Fibroblast of mammary gland (primary cell): Measurements from ENCODE around the gene DNASE1L3.

Source experiments
- DNase-seq: peaks from one replicate; pipeline ENCODE4 v3.0.0-alpha.2; 2010; ENCODE audit warnings: low read depth
- H3K4me3 ChIP-seq: 2 replicates; pipeline ENCODE4 v1.5.1; 2011; ENCODE audit warnings: low read depth, mild to moderate bottlenecking, low read length, moderate library complexity; ENCODE audit not compliant: control insufficient read depth
- TF ChIP-seq, protein P1 (sequence below): conservative IDR thresholded peaks from 2 replicates; pipeline ENCODE4 v1.5.1; 2011; ENCODE audit warnings: low read depth, low read length, inconsistent platforms; ENCODE audit not compliant: control insufficient read depth, insufficient read depth

Gene DNASE1L3

DNA sequence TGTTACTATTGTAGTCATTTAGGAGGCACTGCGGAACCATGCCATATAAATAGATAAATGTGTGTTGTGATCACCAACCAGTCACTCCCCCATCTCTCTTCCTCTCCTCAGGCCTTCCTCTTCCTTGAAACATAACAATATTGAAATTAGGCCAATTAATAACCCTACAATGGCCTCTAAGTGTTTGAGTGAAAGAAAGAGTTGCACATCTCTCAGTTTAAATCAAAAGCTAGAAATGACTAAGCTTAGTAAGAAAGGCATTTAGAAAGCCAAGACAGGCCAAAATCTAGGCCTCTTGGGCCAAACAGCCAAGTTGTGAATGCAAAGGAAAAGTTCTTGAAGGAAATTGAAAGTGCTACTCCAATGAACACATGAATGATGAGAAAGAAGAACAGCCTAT, 8.1 kb upstream of the DNASE1L3 start:
- DNase-seq, result no peak
- H3K4me3 ChIP-seq, result no peak overlapping the region
- TF ChIP-seq, protein P1, sequence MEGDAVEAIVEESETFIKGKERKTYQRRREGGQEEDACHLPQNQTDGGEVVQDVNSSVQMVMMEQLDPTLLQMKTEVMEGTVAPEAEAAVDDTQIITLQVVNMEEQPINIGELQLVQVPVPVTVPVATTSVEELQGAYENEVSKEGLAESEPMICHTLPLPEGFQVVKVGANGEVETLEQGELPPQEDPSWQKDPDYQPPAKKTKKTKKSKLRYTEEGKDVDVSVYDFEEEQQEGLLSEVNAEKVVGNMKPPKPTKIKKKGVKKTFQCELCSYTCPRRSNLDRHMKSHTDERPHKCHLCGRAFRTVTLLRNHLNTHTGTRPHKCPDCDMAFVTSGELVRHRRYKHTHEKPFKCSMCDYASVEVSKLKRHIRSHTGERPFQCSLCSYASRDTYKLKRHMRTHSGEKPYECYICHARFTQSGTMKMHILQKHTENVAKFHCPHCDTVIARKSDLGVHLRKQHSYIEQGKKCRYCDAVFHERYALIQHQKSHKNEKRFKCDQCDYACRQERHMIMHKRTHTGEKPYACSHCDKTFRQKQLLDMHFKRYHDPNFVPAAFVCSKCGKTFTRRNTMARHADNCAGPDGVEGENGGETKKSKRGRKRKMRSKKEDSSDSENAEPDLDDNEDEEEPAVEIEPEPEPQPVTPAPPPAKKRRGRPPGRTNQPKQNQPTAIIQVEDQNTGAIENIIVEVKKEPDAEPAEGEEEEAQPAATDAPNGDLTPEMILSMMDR, result no peak

GRCh38 chr3:58217209-58217811, 6.5 kb upstream of the DNASE1L3 start:
- H3K4me3 ChIP-seq, result no peak overlapping the region
- TF ChIP-seq, protein P1, result peak; percentile 92
- DNase-seq, result peak; percentile 66

GRCh38 chr3:58216496-58217195, 5.9 kb upstream of the DNASE1L3 start:
- no peak overlapping the region for H3K4me3 ChIP-seq
- DNase-seq, result no peak
- TF ChIP-seq, protein P1, result no peak

DNA sequence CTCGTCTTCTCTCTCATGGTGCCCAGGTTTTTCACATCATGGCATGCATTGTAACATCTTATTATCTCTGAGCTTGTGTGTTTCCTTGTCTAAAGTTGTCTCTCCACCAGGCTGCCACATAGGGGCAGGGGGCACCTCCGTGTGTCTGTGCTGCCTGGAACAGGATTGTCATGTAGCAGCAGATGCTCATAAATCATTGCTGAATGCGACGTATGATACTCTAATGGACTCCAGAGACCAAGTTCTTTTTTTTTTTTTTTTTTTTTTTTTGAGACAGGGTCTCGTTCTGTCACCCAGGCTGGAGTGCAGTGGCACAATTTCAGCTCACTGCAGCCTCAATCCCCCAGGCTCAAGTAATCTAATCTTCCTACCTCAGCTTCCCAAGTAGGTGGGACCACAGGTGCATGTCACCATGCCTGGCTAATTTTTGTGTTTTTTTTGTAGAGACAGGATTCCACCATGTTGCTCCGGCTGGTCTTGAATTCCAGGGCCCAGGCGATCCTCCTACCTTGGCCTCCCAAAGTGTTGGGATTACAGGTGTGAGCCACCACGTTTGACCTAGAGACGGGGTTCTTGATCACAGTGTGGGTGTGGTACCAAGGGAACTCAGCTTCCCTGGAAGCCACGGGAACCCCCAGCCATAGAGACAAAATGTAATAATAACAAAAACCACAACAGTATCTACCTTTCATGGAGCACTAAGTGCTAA, 4.7 kb upstream of the DNASE1L3 start:
- H3K4me3 ChIP-seq, result no peak overlapping the region
- TF ChIP-seq, protein P1, result no peak
- no peak for DNase-seq

GRCh38 chr3:58214484-58215316, 3.9 kb upstream of the DNASE1L3 start:
- peak; percentile 53 for DNase-seq
- TF ChIP-seq, protein P1, result no peak
- H3K4me3 ChIP-seq, result no peak overlapping the region

DNA sequence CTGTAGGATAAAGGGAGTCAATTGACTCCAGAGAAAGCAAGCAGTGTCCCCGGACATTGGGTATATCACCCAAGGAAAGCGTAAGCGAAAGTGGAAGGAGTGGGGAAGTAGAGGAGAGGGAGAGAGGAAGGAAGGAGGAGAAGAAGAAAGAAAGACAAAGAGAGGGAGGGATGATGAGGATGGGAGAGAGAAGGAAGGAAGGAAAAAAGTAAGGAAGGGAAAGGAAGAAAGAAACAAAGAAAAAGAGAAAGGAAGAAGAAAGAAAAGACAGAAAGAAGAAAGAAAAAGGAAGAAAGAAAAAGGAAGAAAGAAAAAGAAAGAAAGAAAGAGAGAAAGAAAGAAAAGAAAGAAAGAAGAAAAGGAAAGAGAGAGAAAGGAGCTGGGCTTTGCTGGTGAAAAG, 839 bp downstream of the DNASE1L3 start:
- H3K4me3 ChIP-seq, result no peak overlapping the region
- TF ChIP-seq, protein P1, result no peak
- no peak for DNase-seq
